GM12801 (cell line): Measurements from ENCODE around the gene HOXB6.

ENCODE experiments used
- TF ChIP-seq, protein P1 (sequence below): IDR thresholded peaks from one replicate; pipeline ENCODE4 v1.5.1; 2011; ENCODE audit warnings: control low read depth; ENCODE audit not compliant: insufficient read length; ENCODE audit errors: extremely low read depth

HOXB6 gene

DNA sequence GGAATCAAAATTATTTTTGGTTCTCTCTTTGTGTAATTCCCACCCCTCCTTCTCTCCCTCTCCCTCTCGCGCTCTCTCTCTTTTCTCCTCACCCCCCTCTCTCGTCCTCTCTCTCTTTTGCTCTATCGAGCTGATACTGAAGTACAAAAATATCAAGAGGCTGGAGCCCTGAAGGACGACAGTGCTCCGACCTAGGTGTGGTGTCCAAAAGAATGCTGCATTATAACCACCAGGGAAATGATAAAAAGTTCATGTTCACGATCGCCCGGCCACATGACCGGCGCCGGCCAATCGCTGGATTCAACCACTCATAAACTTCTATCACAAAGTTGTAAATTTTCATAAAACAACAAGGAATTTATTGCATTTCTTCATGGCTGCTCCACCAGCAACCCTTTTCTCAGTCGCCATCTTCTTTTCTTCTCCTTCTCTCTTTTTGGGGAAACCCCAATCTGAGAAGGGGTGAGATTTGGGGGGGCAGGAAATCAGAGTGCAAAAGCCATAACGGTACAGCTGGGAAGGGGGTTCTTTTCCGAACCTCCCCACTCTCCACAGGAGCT lies at the start of gene HOXB6:
TSS of gene HOXB6 (minus strand) at position 217 of the 560 bp plus-strand sequence. CDS start 6,836 bp downstream, outside the sequence.
- TF ChIP-seq, protein P1, sequence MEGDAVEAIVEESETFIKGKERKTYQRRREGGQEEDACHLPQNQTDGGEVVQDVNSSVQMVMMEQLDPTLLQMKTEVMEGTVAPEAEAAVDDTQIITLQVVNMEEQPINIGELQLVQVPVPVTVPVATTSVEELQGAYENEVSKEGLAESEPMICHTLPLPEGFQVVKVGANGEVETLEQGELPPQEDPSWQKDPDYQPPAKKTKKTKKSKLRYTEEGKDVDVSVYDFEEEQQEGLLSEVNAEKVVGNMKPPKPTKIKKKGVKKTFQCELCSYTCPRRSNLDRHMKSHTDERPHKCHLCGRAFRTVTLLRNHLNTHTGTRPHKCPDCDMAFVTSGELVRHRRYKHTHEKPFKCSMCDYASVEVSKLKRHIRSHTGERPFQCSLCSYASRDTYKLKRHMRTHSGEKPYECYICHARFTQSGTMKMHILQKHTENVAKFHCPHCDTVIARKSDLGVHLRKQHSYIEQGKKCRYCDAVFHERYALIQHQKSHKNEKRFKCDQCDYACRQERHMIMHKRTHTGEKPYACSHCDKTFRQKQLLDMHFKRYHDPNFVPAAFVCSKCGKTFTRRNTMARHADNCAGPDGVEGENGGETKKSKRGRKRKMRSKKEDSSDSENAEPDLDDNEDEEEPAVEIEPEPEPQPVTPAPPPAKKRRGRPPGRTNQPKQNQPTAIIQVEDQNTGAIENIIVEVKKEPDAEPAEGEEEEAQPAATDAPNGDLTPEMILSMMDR, result no peak

DNA sequence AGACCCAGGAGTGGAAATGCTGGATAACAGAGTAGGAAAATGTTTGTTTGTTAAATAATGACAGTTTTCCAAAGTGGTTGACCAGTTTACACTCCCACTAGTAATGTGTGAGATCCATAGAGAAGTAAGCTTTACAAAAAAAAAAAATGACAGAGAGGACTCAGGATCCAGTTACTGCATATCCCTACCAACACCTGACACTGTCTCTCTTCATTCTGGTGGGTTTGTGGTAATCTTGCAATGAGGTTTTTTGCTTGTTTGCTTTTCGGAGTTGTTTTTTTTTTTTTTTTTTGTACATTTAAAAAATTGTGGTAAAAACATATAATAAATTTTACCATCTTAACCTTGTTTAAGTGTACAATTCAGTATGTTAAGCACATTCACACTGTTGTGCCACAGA lies 45.0 kb upstream of the HOXB6 start:
- TF ChIP-seq, protein P1, result no peak

DNA sequence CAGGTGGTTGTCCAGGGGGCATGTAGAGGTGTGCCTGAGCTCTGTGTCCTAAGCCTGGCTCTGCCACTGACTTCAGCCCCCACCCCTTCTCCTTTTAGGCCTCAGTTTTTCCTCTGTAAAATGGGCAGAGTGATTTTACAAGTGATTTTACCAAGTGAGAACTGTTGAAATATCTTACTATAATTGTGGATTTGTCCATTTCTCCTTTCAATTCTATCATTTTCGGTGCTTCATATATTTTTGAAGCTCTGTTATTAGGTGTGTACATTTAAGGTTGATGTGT lies 43.1 kb upstream of the HOXB6 start:
- TF ChIP-seq, protein P1, result no peak

DNA sequence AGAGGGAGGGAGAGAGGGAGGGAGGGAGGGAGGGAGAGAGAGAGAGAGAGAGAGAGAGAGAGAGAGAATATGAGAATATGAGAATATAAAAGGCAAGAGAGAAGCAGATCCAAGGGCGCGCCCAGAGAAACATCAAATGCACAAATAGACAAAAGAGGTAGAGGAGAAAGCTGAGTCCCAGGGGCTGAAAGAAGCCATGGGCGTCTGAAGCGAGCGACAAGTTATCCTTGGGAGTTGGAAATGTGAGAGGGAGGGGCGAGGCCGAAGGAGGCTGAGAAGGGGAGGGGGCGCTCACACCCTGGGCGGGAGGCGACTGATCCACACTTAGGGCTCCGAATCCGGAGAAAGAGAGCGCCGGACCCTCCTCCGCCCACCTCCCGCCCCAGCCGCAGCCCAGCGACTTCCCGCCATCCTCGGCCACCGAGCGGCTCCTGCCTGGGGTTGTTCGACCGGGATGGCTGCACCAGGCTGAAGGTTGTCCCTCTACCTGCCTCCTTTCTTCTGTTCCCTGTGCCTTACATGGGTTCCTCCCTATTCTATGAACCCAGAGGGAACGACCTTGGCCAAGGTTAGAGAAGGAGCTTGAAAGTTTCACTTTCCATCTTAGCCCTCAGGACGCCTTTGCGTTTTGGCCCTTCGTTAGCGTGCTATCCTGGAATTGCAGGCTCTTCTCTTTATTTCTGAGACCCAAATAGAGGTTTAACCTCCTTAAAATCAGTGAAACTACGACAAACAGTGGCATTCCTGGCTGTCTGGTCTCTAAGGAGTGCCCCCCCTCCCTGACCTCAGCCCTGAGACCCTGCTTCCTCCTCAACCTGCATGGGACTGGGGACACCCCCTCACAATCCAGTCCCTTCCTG lies 42.5 kb upstream of the HOXB6 start:
- TF ChIP-seq, protein P1, result no peak

DNA sequence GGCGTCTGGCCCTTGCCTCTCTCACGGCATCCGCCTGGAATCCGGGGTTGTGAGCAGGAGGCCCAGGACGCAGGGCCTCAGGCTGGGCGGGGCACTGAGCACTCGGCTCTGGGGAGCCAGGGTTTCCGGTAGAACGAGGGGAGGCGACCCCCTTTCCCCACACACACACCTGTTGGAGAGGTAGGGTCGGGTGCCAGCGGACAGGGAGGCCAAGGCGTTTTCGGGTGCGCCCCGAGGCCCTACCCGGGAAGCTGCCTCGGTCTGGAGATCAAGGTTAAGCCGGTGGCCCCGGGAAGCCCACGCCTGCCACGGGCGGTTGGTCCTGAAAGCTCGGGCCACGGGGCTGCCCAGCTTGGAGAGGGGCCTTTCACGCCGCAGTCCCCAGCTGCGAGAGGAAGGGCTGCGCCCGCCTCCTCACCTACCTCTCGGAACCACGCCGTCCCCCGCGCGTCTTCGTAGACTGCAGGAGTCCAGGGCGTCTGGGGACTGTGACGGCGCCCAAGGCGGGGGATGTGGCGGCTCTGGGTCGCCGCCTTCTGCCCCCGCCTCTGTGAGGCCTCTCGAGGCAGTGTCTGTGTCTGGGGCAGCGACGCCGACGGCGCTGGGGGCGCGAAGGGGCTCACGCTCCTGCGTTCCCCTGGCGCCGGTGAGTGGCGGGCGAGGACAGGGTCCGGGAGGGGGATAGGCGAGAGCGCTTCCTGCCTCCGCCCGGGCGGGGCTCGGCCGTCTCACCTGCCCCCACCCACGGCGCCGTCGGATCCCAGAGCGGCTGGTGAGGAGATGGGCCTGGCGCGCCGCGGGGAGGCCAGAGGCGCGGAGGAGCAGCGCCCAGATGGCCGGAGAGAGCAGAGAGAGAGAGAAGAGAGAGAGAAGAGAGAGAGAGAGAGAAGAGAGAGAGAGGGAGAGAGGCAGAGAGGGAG lies 41.7 kb upstream of the HOXB6 start:
- TF ChIP-seq, protein P1, result no peak

DNA sequence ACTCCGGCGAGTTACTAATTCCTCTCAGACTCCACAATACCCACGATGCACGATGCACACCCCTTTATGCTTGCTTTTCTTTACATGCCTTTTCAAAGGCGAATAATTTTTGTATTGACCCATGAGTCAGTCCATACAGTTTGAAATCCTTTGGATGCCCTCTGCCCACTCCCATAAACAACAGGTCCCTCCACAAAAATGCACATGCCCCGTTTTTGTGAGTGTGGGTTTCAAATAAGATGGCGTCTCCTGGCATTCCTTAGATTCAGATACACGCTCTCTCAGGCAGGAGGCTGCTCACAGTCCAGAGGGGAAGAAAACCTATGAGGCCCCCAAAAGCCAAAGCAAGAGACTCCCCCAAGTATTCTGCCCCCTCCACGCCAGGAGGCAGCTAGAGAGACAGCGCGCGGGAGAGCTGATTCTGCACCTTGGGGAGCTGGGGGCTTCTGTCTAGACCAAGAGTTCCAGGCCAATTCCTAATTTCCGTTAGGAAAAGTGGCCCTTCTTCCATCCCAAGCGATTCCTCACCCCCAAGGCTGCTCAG lies 40.9 kb upstream of the HOXB6 start:
- TF ChIP-seq, protein P1, result no peak
